ENCODE data around the gene TPR. TPM values are rescaled to one million over a fixed set of nuclear protein-coding genes. Genes with fewer than 3 reads are reported as not detected.

Gene TPR
- total RNA-seq, 1 donor from 2014 or later: 119 TPM

DNA sequence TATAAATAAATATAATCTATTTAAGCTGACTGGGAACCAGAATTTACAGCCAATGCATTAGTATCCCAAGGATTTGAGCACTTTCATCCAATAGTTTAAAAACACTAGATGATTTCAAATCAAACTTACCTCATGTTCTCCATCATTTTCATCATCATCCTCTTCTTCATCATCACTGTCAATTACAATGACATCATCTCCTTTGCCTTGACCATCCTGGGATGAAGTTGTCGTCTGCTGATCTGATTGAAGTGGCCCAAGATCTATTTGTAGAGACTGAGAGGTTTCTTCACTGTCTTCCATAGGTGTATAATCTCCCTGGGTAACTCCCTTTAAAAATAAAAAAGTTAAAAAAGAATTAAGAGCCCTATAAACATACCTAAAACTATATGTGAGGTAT is 47.7 kb downstream of the TPR start:
- Histone ChIP-seq H3K36me3 (peaks cover 25% of the 10 kb centered on the region), H3K27ac (no peak overlapping the region), H4K20me1 (ENCODE audit: low read depth) (peaks cover 3% of the 10 kb centered on the region), H3K79me2 (ENCODE audit: low read depth) (no peaks in the 10 kb centered on the region), H3K4me3 (no peak overlapping the region), H2AFZ (replicated peaks) (no peak overlapping the region), H3K9me3 (ENCODE audit: low read depth) (no peaks in the 10 kb centered on the region), H3K4me2 (no peak overlapping the region), H3K9ac (no peak overlapping the region), H3K4me1 (no peaks in the 10 kb centered on the region), H3K27me3 (no peaks in the 10 kb centered on the region), H3F3A (ENCODE audit: low read depth) (peaks cover 6% of the 10 kb centered on the region)
- TF ChIP-seq, protein P1, sequence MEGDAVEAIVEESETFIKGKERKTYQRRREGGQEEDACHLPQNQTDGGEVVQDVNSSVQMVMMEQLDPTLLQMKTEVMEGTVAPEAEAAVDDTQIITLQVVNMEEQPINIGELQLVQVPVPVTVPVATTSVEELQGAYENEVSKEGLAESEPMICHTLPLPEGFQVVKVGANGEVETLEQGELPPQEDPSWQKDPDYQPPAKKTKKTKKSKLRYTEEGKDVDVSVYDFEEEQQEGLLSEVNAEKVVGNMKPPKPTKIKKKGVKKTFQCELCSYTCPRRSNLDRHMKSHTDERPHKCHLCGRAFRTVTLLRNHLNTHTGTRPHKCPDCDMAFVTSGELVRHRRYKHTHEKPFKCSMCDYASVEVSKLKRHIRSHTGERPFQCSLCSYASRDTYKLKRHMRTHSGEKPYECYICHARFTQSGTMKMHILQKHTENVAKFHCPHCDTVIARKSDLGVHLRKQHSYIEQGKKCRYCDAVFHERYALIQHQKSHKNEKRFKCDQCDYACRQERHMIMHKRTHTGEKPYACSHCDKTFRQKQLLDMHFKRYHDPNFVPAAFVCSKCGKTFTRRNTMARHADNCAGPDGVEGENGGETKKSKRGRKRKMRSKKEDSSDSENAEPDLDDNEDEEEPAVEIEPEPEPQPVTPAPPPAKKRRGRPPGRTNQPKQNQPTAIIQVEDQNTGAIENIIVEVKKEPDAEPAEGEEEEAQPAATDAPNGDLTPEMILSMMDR (IDR thresholded peaks at IDR 0.05): no peak
- no peak for TF ChIP-seq EZH2phosphoT487 (IDR thresholded peaks at IDR 0.05)
- no peak for TF ChIP-seq EZH2 (IDR thresholded peaks at IDR 0.05)
- Mint-ChIP-seq H3K27ac (no peak overlapping the region), H3K4me3 (no peak overlapping the region), H3K9me3 (no peaks in the 10 kb centered on the region), H3K36me3 (peaks cover 18% of the 10 kb centered on the region), H3K27me3 (ENCODE audit: insufficient read depth, low read depth) (no peaks in the 10 kb centered on the region), H3K4me1 (no peaks in the 10 kb centered on the region)
- DNase-seq (ENCODE audit: low spot score): no peak

DNA sequence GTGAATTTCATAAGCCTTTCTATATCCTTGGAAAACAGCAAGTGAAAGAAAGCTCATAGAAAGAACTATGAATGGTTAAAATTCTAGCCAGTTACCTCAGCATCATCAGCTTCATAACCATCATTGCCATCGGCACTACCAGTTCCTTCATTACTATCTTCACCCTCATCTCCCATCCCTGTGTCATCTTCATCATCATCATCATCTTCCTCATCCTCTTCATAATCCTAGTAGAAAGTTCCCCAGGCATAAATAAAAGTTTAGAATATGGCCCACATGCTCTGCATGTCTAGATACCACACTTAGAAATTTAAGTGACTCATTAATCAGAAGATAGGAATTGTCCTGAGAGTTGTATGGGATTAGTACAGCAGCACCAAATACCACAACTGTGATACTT is 49.0 kb downstream of the TPR start:
- Mint-ChIP-seq H3K36me3 (peaks cover 24% of the 10 kb centered on the region), H3K27me3 (ENCODE audit: insufficient read depth, low read depth) (no peaks in the 10 kb centered on the region), H3K27ac (no peak overlapping the region), H3K4me1 (no peaks in the 10 kb centered on the region), H3K4me3 (no peak overlapping the region), H3K9me3 (no peaks in the 10 kb centered on the region)
- Histone ChIP-seq H3K4me3 (no peak overlapping the region), H3K36me3 (peaks cover 37% of the 10 kb centered on the region), H3K27ac (no peak overlapping the region), H2AFZ (replicated peaks) (no peak overlapping the region), H3K9me3 (ENCODE audit: low read depth) (no peaks in the 10 kb centered on the region), H4K20me1 (ENCODE audit: low read depth) (peaks cover 3% of the 10 kb centered on the region), H3K4me1 (no peaks in the 10 kb centered on the region), H3F3A (ENCODE audit: low read depth) (peaks cover 6% of the 10 kb centered on the region), H3K79me2 (ENCODE audit: low read depth) (no peaks in the 10 kb centered on the region), H3K9ac (no peak overlapping the region), H3K4me2 (no peak overlapping the region), H3K27me3 (no peaks in the 10 kb centered on the region)
- DNase-seq (ENCODE audit: low spot score): no peak
- TF ChIP-seq EZH2phosphoT487 (IDR thresholded peaks at IDR 0.05) (no peak), EZH2 (IDR thresholded peaks at IDR 0.05) (no peak)
- TF ChIP-seq, protein P1 (IDR thresholded peaks at IDR 0.05): no peak

DNA sequence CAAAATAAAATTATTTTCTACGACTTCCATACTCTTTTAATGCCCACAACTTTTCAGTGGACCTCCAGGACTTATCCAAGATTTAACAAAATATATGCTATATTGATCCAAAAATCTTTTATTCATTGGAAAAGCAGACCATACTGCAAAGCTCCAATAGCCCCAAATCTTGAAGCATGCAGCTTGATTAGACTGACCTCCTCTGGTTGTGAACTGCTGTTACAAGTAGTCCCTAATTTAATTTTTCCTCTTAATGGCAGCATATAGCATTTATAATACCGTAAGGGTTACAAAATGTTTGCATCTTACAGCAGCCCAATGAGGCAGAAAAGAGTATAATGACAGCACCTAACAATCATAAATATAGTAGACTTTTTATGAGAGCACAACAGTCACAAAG is 49.8 kb downstream of the TPR start:
- Mint-ChIP-seq H3K36me3 (peaks cover 26% of the 10 kb centered on the region), H3K27me3 (ENCODE audit: insufficient read depth, low read depth) (no peaks in the 10 kb centered on the region), H3K4me1 (no peaks in the 10 kb centered on the region)

More for the DNA sequence above, 49.8 kb downstream of the TPR start:
- Histone ChIP-seq H2AFZ (replicated peaks) (no peak overlapping the region), H3K36me3 (peaks cover 45% of the 10 kb centered on the region), H3K27ac (no peak overlapping the region), H3K4me1 (no peaks in the 10 kb centered on the region), H3K27me3 (no peaks in the 10 kb centered on the region), H3K9me3 (ENCODE audit: low read depth) (no peaks in the 10 kb centered on the region), H3K79me2 (ENCODE audit: low read depth) (no peaks in the 10 kb centered on the region), H3F3A (ENCODE audit: low read depth) (peaks cover 6% of the 10 kb centered on the region), H4K20me1 (ENCODE audit: low read depth) (peaks cover 3% of the 10 kb centered on the region), H3K4me2 (no peak overlapping the region), H3K4me3 (no peak overlapping the region), H3K9ac (no peak overlapping the region)
- DNase-seq (ENCODE audit: low spot score): peak; percentile 9
- H3K27ac Mint-ChIP-seq: no peak overlapping the region
- H3K4me3 Mint-ChIP-seq: no peak overlapping the region
- TF ChIP-seq, protein P1 (IDR thresholded peaks at IDR 0.05): peak; percentile 42
- TF ChIP-seq EZH2 (IDR thresholded peaks at IDR 0.05): no peak
- TF ChIP-seq EZH2phosphoT487 (IDR thresholded peaks at IDR 0.05): no peak
- no peaks in the 10 kb centered on the region for H3K9me3 Mint-ChIP-seq
